ENCODE measurements around the gene MPHOSPH10. TPM values are rescaled to one million over a fixed set of nuclear protein-coding genes. Genes with fewer than 3 reads are reported as not detected.
"Not testable (repeated sequence)": the region's sequence is repeated elsewhere in the genome, so short reads cannot be mapped to it uniquely, and the experiment has no call there.

MPHOSPH10 gene
- total and polyA plus RNA-seq, 10 of the 15 experiments (the other 5 are each of a cell fraction or from before 2014, with no cell fraction given), result 23.8 to 56.8 (median 41.3) TPM

- ATAC-seq; H3K4me2 ChIP-seq (ENCODE audit: control insufficient read depth, insufficient read depth); H3K9me3 ChIP-seq (replicated peaks; ENCODE audit: control insufficient read depth, insufficient read depth, low read length); POLR2A ChIA-PET; RAD21 ChIA-PET (ENCODE audit: unreplicated experiment); in situ Hi-C loops (cut with MboI); intact Hi-C loops (cut with micrococcal nuclease; ENCODE audit: unreplicated experiment); H3K4me3 ChIP-seq; FAIRE-seq; H2AFZ ChIP-seq (ENCODE audit: control insufficient read depth, low read depth, low read length); H3K27me3 ChIP-seq (replicated peaks in 1 of 2; ENCODE audit: control insufficient read depth in 2 of 2, insufficient read depth in 2 of 2, low read length in 1 of 2); H4K20me1 ChIP-seq (ENCODE audit: control insufficient read depth, insufficient read depth); H3K4me1 ChIP-seq (ENCODE audit: control insufficient read depth, insufficient read depth, low read length); BruUV-seq (replicated peaks); H3K27ac ChIP-seq (ENCODE audit: control insufficient read depth, insufficient read depth); H3K9ac ChIP-seq (ENCODE audit: control insufficient read depth, insufficient read depth, low read length); H3K36me3 ChIP-seq (ENCODE audit: control insufficient read depth in 2 of 2, insufficient read depth in 2 of 2, low read length in 1 of 2); H3K79me2 ChIP-seq (ENCODE audit: control insufficient read depth, insufficient read depth, low read length); DNase-seq (ENCODE audit: low read depth, low spot score): not testable (repeated sequence)
- 77% methylated on average over 9 of the region's 9 CpGs for WGBS (ENCODE audit: insufficient coverage, insufficient replicate concordance, low lambda C conversion rate, missing lambda C conversion rate)
- SMC1A ChIA-PET (ENCODE audit: uncharacterized antibody, unreplicated experiment), result interaction anchor here (2.1 kb wide), 1 partner anchor 9 kb away, joined by 6 read pairs; no protein-coding TSS in a partner anchor
- CTCF ChIA-PET, result interaction anchor here (1.4 to 1.8 kb wide), 2 partner anchors 9 kb away, joined by 5 to 14 read pairs; no protein-coding TSS in a partner anchor
Observed at GRCh38 chr2:71091808-71092207, 38.6 kb upstream of the MPHOSPH10 start.

- H3K4me2 ChIP-seq (ENCODE audit: control insufficient read depth, insufficient read depth); H3K27ac ChIP-seq (ENCODE audit: control insufficient read depth, insufficient read depth); BruUV-seq (replicated peaks); H3K9ac ChIP-seq (ENCODE audit: control insufficient read depth, insufficient read depth, low read length); H3K79me2 ChIP-seq (ENCODE audit: control insufficient read depth, insufficient read depth, low read length); H3K27me3 ChIP-seq (replicated peaks in 1 of 2; ENCODE audit: control insufficient read depth in 2 of 2, insufficient read depth in 2 of 2, low read length in 1 of 2); POLR2A ChIA-PET; H3K36me3 ChIP-seq (ENCODE audit: control insufficient read depth in 2 of 2, insufficient read depth in 2 of 2, low read length in 1 of 2); DNase-seq (ENCODE audit: low read depth, low spot score); RAD21 ChIA-PET (ENCODE audit: unreplicated experiment); ATAC-seq; H4K20me1 ChIP-seq (ENCODE audit: control insufficient read depth, insufficient read depth); in situ Hi-C loops (cut with MboI); H3K4me1 ChIP-seq (ENCODE audit: control insufficient read depth, insufficient read depth, low read length); H3K4me3 ChIP-seq; H2AFZ ChIP-seq (ENCODE audit: control insufficient read depth, low read depth, low read length); intact Hi-C loops (cut with micrococcal nuclease; ENCODE audit: unreplicated experiment); H3K9me3 ChIP-seq (replicated peaks; ENCODE audit: control insufficient read depth, insufficient read depth, low read length); FAIRE-seq: not testable (repeated sequence)
- ChIA-PET CTCF (interaction anchor here (1.8 kb wide), 1 partner anchor 9 kb away, joined by 5 read pairs; no protein-coding TSS in a partner anchor), SMC1A (ENCODE audit: uncharacterized antibody, unreplicated experiment) (interaction anchor here (2.1 kb wide), 1 partner anchor 8 kb away, joined by 6 read pairs; no protein-coding TSS in a partner anchor)
- WGBS (ENCODE audit: insufficient coverage, insufficient replicate concordance, low lambda C conversion rate, missing lambda C conversion rate), result 80% methylated on average over 33 of the region's 33 CpGs
Observed at GRCh38 chr2:71092491-71093260, 37.8 kb upstream of the MPHOSPH10 start.
